HG02973 (cell line): ENCODE data around the gene PSTPIP1.
A peak's percentile ranks its signal among the peaks of the same experiment; 100 is the strongest.

Source experiments
- ATAC-seq: cut with Tn5 transposase; IDR thresholded peaks from one replicate; pipeline ENCODE4 v1.9.1; 2021; ENCODE audit warnings: moderate library complexity; ENCODE audit not compliant: unreplicated experiment

The PSTPIP1 gene

GRCh38 chr15:77066971-77067690 lies 72.2 kb downstream of the PSTPIP1 start:
- ATAC-seq = no peak

GRCh38 chr15:77067691-77068367 lies 72.9 kb downstream of the PSTPIP1 start:
- no peak for ATAC-seq

- no peak for ATAC-seq
Observed at GRCh38 chr15:77068633-77069032, 73.7 kb downstream of the PSTPIP1 start.

- no peak for ATAC-seq
Observed at GRCh38 chr15:77069521-77070121, 74.7 kb downstream of the PSTPIP1 start.

- ATAC-seq = no peak
Observed at GRCh38 chr15:77070180-77070494, 75.2 kb downstream of the PSTPIP1 start.

- ATAC-seq = peak; percentile 90
Observed at GRCh38 chr15:77070495-77071304, 75.8 kb downstream of the PSTPIP1 start, which contains the start of gene TSPAN3. Gene TSPAN3, minus strand, starts transcription at chr15:77071109. Its CDS starts 155 bp downstream, at chr15:77070954.

- no peak for ATAC-seq
Observed at GRCh38 chr15:77071305-77072223, 76.6 kb downstream of the PSTPIP1 start.

GRCh38 chr15:77074350-77074749 lies 79.4 kb downstream of the PSTPIP1 start:
- no peak for ATAC-seq

GRCh38 chr15:77075528-77075927 lies 80.6 kb downstream of the PSTPIP1 start:
- ATAC-seq = no peak

GRCh38 chr15:77076323-77076915 lies 81.5 kb downstream of the PSTPIP1 start:
- no peak for ATAC-seq

- no peak for ATAC-seq
Observed at GRCh38 chr15:77081971-77082370, 87.0 kb downstream of the PSTPIP1 start.

GRCh38 chr15:77083381-77084160 lies 88.6 kb downstream of the PSTPIP1 start:
- no peak for ATAC-seq

- no peak for ATAC-seq
Observed at GRCh38 chr15:77084436-77084835, 89.5 kb downstream of the PSTPIP1 start.

GRCh38 chr15:77085297-77085696 lies 90.4 kb downstream of the PSTPIP1 start:
- ATAC-seq = no peak
